CD14-positive monocyte (primary cell): Measurements from ENCODE around the gene IFIH1. TPM values are rescaled to one million over a fixed set of nuclear protein-coding genes. Genes with fewer than 3 reads are reported as not detected.

Experiments
- DNase-seq, 3 donors: peaks; one replicate each; pipeline ENCODE4 v3.0.0-alpha.2; 2011 to 2022
- H2AFZ ChIP-seq: 2 replicates; pipeline ENCODE4 v1.6.0; 2012; ENCODE audit warnings: mild to moderate bottlenecking, low read depth, low read length, inconsistent platforms; ENCODE audit not compliant: insufficient read depth, poor library complexity, severe bottlenecking
- H3K27ac ChIP-seq, 2 donors: 1 replicate in 1 of 2; 2 replicates in 1 of 2; pipeline ENCODE4 v1.5.1; 2012 to 2013; ENCODE audit warnings: low read length in 2 of 2, control low read depth in 1 of 2, inconsistent platforms in 1 of 2, low read depth in 1 of 2, mild to moderate bottlenecking in 1 of 2
- H3K27me3 ChIP-seq, 2 donors: one replicate each; pipeline versions ENCODE4 v1.6.0 to v1.6.1; 2011 to 2013; ENCODE audit warnings: low read length in 2 of 2; ENCODE audit not compliant: control insufficient read depth in 2 of 2, insufficient read depth in 2 of 2
- H3K36me3 ChIP-seq, 2 donors: replicated peaks in 1 of 2; 1 replicate in 1 of 2; 2 replicates in 1 of 2; pipeline versions ENCODE4 v1.5.1 to v1.6.1; 2012 to 2013; ENCODE audit warnings: low read length in 2 of 2, control low read depth in 1 of 2, inconsistent platforms in 1 of 2, mild to moderate bottlenecking in 1 of 2; ENCODE audit not compliant: insufficient read depth in 2 of 2, control insufficient read depth in 1 of 2
- H3K4me1 ChIP-seq, 2 donors: 1 replicate in 1 of 2; 2 replicates in 1 of 2; pipeline versions ENCODE4 v1.5.1 to v1.6.1; 2012 to 2013; ENCODE audit warnings: low read length in 2 of 2, control low read depth in 1 of 2, inconsistent platforms in 1 of 2, mild to moderate bottlenecking in 1 of 2, moderate library complexity in 1 of 2; ENCODE audit not compliant: insufficient read depth in 2 of 2, control insufficient read depth in 1 of 2
- H3K4me2 ChIP-seq: replicated peaks from 2 replicates; pipeline ENCODE3; 2012; ENCODE audit warnings: low read length, moderate library complexity, mild to moderate bottlenecking; ENCODE audit not compliant: poor library complexity, severe bottlenecking; ENCODE audit errors: extremely low read depth
- H3K4me3 ChIP-seq, 3 experiments: fragments of 200-600 bp in 1 of 3; sonication (generic) in 1 of 3; replicated peaks in 1 of 3; 1 replicate in 2 of 3; 2 replicates in 1 of 3; pipeline ENCODE4 v1.5.1; 2011 to 2013; ENCODE audit warnings: low read length in 3 of 3, mild to moderate bottlenecking in 3 of 3, control low read depth in 2 of 3, low read depth in 2 of 3, inconsistent platforms in 1 of 3, moderate library complexity in 1 of 3
- H3K79me2 ChIP-seq: 2 replicates; pipeline ENCODE4 v1.6.0; 2012; ENCODE audit warnings: mild to moderate bottlenecking, control low read depth, inconsistent platforms, low read length, moderate library complexity; ENCODE audit not compliant: insufficient read depth
- H3K9ac ChIP-seq: 2 replicates; pipeline ENCODE4 v1.6.0; 2017; ENCODE audit warnings: low read length, mild to moderate bottlenecking; ENCODE audit not compliant: insufficient read depth, poor library complexity, severe bottlenecking
- H3K9me3 ChIP-seq, 2 donors: replicated peaks in 1 of 2; 1 replicate in 1 of 2; 2 replicates in 1 of 2; pipeline versions ENCODE4 v1.5.1 to v1.6.1; 2012 to 2013; ENCODE audit warnings: low read length in 2 of 2, control low read depth in 1 of 2; ENCODE audit not compliant: control insufficient read depth in 1 of 2, insufficient read depth in 1 of 2
- H4K20me1 ChIP-seq: 2 replicates; pipeline ENCODE4 v1.6.0; 2012; ENCODE audit warnings: mild to moderate bottlenecking, low read length, control low read depth, moderate library complexity; ENCODE audit not compliant: insufficient read depth
- H3K27ac Mint-ChIP-seq, 7 donors: one replicate each; pipeline ENCODE4 v1.8.0; 2020; ENCODE audit warnings: mild to moderate bottlenecking in 7 of 7, mixed read lengths in 7 of 7, moderate library complexity in 6 of 7, inconsistent platforms in 2 of 7
- H3K27me3 Mint-ChIP-seq, 3 donors: one replicate each; pipeline ENCODE4 v1.8.0; 2021 to 2022; ENCODE audit warnings: low read depth in 3 of 3, mild to moderate bottlenecking in 3 of 3, mixed read lengths in 3 of 3, moderate library complexity in 3 of 3, inconsistent platforms in 1 of 3
- H3K36me3 Mint-ChIP-seq, 2 donors: one replicate each; pipeline ENCODE4 v1.8.0; 2020; ENCODE audit warnings: mixed read lengths in 2 of 2, inconsistent platforms in 1 of 2, mild to moderate bottlenecking in 1 of 2
- H3K4me1 Mint-ChIP-seq: one replicate; pipeline ENCODE4 v1.8.0; 2020; ENCODE audit warnings: mild to moderate bottlenecking, mixed read lengths
- H3K4me3 Mint-ChIP-seq, 2 donors: one replicate each; pipeline ENCODE4 v1.8.0; 2020; ENCODE audit warnings: mild to moderate bottlenecking in 2 of 2, mixed read lengths in 2 of 2, moderate library complexity in 1 of 2
- H3K9me3 Mint-ChIP-seq, 7 donors: one replicate each; pipeline ENCODE4 v1.8.0; 2020 to 2022; ENCODE audit warnings: mixed read lengths in 7 of 7, mild to moderate bottlenecking in 6 of 7, moderate library complexity in 6 of 7, inconsistent platforms in 2 of 7
- WGBS: methylation state at CpG from one replicate; pipeline ENCODE4 v1.1.5; 2013; ENCODE audit warnings: missing lambda C conversion rate; ENCODE audit not compliant: insufficient coverage; 5-methylcytosine and 5-hydroxymethylcytosine counted together
- intact Hi-C, 2 donors: fragments of 100-400 bp; cut with micrococcal nuclease; formaldehyde crosslinking; loops; one replicate each; pipeline versions ENCODE4 v1.15.0 to v1.15.1; 2023
- polyA plus RNA-seq, 3 donors: library from polyadenylated mRNA; depleted of rRNA in 1 of 3; unstranded in 2 of 3; stranded (reverse) in 1 of 3; fragments of 300-500 nt in 2 of 3; fragments of >200 nt in 1 of 3; fragmentation: Illumina TruSeq in 2 of 3; gene quantifications; 1 replicate in 2 of 3; 2 replicates in 1 of 3; pipeline ENCODE4 v1.2.3, GENCODE V29; 2012 to 2021
- TF ChIP-seq, protein P1 (sequence below): fragments of 200-600 bp; IDR thresholded peaks from one replicate; pipeline ENCODE4 v1.8.0; 2022; ENCODE audit warnings: antibody characterized with exemption, mild to moderate bottlenecking

Gene IFIH1
- polyA plus RNA-seq, 3 donors = 11.6 to 17.6 (median 17.1) TPM

DNA sequence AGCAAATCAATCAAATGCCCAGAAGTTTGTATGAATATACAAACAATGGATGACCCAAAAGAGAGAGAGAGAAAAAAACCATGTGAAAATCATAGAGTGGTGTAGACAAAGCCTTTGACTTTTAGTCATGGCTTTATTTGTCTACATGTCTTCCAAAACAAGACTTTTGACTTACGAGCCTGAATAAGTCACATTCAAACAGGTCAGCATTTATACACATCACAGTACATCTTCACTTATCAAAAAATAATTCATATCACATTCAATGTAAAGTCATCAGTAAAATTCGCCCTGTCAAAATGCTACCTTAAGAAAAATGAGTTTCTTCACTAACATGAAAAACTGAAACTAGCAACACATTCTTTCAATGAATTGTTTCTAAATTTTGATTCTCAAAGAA lies 1.9 kb downstream of the IFIH1 start:
- intact Hi-C loops = no loop called here

DNA sequence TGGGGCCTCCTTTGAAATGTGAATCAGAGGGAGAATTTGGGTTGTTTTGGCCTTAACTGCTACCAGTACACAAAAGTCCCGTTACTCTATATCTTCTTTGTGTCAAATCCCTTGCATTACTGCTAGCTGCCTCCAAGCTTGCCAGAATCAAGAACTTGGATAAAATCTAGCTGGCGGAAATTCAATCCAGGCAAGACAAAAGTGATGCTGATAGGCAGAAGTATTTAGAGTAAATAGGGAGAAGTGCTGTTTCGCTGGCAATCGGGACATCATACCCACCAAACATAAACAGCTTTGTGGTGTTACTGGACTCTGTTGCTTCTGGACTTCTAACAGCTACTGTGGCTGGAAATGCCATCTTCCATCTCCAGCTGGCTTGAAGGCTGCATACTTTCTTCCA lies 2.5 kb downstream of the IFIH1 start:
- Mint-ChIP-seq H3K9me3 (no peaks in the 10 kb centered on the region), H3K4me3 (peak overlapping the region; percentile 94 to 99), H3K27ac (peak overlapping the region in 2 of 7 donors; percentile 20 to 100), H3K36me3 (peaks cover 11 to 19% of the 10 kb centered on the region in 2 donors), H3K27me3 (no peaks in the 10 kb centered on the region), H3K4me1 (peaks cover 56% of the 10 kb centered on the region)
- H3K4me1 ChIP-seq = peaks cover 27 to 45% of the 10 kb centered on the region in 2 donors
- H3K79me2 ChIP-seq = peaks cover 63% of the 10 kb centered on the region
- H3K36me3 ChIP-seq = peaks cover 0 to 3% of the 10 kb centered on the region in 2 donors
- no peaks in the 10 kb centered on the region for H3K9me3 ChIP-seq
- intact Hi-C loops = no loop called here
- no peak overlapping the region for H2AFZ ChIP-seq
- peak overlapping the region; percentile 68 to 98 (median 93) for H3K4me3 ChIP-seq
- no peak overlapping the region for H3K9ac ChIP-seq
- peak overlapping the region; percentile 90 for H3K4me2 ChIP-seq
- H3K27ac ChIP-seq = peak overlapping the region in 1 of 2 donors; percentile 100
- H3K27me3 ChIP-seq = no peaks in the 10 kb centered on the region
- peaks cover 53% of the 10 kb centered on the region for H4K20me1 ChIP-seq
- WGBS = no CpG with 5 or more reads among the region's 4 CpGs
- TF ChIP-seq, protein P1, sequence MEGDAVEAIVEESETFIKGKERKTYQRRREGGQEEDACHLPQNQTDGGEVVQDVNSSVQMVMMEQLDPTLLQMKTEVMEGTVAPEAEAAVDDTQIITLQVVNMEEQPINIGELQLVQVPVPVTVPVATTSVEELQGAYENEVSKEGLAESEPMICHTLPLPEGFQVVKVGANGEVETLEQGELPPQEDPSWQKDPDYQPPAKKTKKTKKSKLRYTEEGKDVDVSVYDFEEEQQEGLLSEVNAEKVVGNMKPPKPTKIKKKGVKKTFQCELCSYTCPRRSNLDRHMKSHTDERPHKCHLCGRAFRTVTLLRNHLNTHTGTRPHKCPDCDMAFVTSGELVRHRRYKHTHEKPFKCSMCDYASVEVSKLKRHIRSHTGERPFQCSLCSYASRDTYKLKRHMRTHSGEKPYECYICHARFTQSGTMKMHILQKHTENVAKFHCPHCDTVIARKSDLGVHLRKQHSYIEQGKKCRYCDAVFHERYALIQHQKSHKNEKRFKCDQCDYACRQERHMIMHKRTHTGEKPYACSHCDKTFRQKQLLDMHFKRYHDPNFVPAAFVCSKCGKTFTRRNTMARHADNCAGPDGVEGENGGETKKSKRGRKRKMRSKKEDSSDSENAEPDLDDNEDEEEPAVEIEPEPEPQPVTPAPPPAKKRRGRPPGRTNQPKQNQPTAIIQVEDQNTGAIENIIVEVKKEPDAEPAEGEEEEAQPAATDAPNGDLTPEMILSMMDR = no peak
- no peak for DNase-seq

More for the DNA sequence above, 1.9 kb downstream of the IFIH1 start:
- no peak overlapping the region for H2AFZ ChIP-seq
- H3K27ac ChIP-seq = peak overlapping the region in 1 of 2 donors; percentile 100
- Mint-ChIP-seq H3K9me3 (no peaks in the 10 kb centered on the region), H3K36me3 (peaks cover 9 to 15% of the 10 kb centered on the region in 2 donors), H3K4me3 (peak overlapping the region; percentile 94 to 99), H3K27me3 (no peaks in the 10 kb centered on the region), H3K4me1 (peaks cover 62% of the 10 kb centered on the region), H3K27ac (peak overlapping the region in 6 of 7 donors; percentile 41 to 100 (median 61))
- no peak overlapping the region for H3K9ac ChIP-seq
- H3K36me3 ChIP-seq = no peaks in the 10 kb centered on the region
- TF ChIP-seq, protein P1 = no peak
- WGBS = no CpG with 5 or more reads among the region's 2 CpGs
- peaks cover 60% of the 10 kb centered on the region for H3K79me2 ChIP-seq
- H3K9me3 ChIP-seq = no peaks in the 10 kb centered on the region
- H3K4me3 ChIP-seq = peak overlapping the region; percentile 68 to 98 (median 93)
- H3K4me1 ChIP-seq = peaks cover 27 to 45% of the 10 kb centered on the region in 2 donors
- H4K20me1 ChIP-seq = peaks cover 47% of the 10 kb centered on the region
- DNase-seq = no peak
- no peaks in the 10 kb centered on the region for H3K27me3 ChIP-seq
- H3K4me2 ChIP-seq = peak overlapping the region; percentile 90
